Upper lobe of left lung (tissue), 4 donors: ENCODE data around the gene MVB12B.

Experiments used
- POLR2A ChIP-seq, 4 donors: fragments of 450-650 bp; IDR thresholded peaks; one replicate each; pipeline ENCODE4 v1.5.1; 2016 to 2017; ENCODE audit warnings: antibody characterized with exemption in 4 of 4, mild to moderate bottlenecking in 2 of 4
- POLR2AphosphoS5 ChIP-seq, 2 donors: sonication (generic); formaldehyde crosslinking; IDR thresholded peaks; one replicate each; pipeline ENCODE4 v1.5.1; 2017; ENCODE audit warnings: antibody characterized with exemption in 2 of 2
- TF ChIP-seq, protein P1 (sequence below), 6 experiments: fragments of 450-650 bp in 4 of 6; fragments of 200-600 bp in 2 of 6; sonication (generic) in 2 of 6; IDR thresholded peaks; one replicate each; pipeline ENCODE4 v1.5.1; 2016 to 2019; ENCODE audit warnings: antibody characterized with exemption in 6 of 6

DNA sequence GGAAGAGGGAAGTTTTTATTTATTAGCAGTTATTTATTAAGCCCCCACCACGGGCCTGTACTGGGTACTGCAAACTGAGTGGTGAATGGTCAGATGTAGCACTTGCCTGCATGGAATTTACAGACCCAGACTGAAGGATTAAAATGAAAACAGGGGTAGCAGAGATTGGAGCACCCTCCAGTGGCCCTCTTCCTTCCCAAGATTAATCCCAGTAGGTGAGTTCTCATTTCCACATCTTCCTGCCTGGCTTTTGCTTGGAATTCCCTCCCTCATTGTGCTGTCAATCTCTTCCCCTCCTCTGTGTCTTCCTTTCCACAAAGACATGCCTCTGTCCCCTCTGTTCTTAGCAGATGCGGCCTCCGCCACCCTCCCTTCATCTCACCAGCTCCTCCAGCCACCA lies 39.2 kb downstream of the MVB12B start:
- TF ChIP-seq, protein P1, sequence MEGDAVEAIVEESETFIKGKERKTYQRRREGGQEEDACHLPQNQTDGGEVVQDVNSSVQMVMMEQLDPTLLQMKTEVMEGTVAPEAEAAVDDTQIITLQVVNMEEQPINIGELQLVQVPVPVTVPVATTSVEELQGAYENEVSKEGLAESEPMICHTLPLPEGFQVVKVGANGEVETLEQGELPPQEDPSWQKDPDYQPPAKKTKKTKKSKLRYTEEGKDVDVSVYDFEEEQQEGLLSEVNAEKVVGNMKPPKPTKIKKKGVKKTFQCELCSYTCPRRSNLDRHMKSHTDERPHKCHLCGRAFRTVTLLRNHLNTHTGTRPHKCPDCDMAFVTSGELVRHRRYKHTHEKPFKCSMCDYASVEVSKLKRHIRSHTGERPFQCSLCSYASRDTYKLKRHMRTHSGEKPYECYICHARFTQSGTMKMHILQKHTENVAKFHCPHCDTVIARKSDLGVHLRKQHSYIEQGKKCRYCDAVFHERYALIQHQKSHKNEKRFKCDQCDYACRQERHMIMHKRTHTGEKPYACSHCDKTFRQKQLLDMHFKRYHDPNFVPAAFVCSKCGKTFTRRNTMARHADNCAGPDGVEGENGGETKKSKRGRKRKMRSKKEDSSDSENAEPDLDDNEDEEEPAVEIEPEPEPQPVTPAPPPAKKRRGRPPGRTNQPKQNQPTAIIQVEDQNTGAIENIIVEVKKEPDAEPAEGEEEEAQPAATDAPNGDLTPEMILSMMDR (IDR thresholded peaks at IDR 0.05), result no peak
- TF ChIP-seq POLR2AphosphoS5 (IDR thresholded peaks at IDR 0.05), result no peak
- TF ChIP-seq POLR2A (IDR thresholded peaks at IDR 0.05), result no peak
